SKM-1 (cell line): ENCODE data around the gene TOLLIP.

ENCODE experiments used
- DNase-seq: peaks from one replicate; lab custom pipeline; 2025; ENCODE audit not compliant: unreplicated experiment; lab: John Stamatoyannopoulos, UW

TOLLIP gene

GRCh38 chr11:1285316-1285744 is 24.1 kb downstream of the TOLLIP start:
- no peak for DNase-seq

GRCh38 chr11:1283906-1284305 is 25.5 kb downstream of the TOLLIP start:
- no peak for DNase-seq

- no peak for DNase-seq
Measured at GRCh38 chr11:1283091-1283511, 26.3 kb downstream of the TOLLIP start.

GRCh38 chr11:1281974-1282365 is 27.5 kb downstream of the TOLLIP start:
- no peak for DNase-seq

GRCh38 chr11:1281326-1281973 is 28.0 kb downstream of the TOLLIP start:
- DNase-seq, result no peak

- DNase-seq, result no peak
Measured at GRCh38 chr11:1280116-1281035, 29.1 kb downstream of the TOLLIP start.

GRCh38 chr11:1279674-1280055 is 29.8 kb downstream of the TOLLIP start:
- no peak for DNase-seq

GRCh38 chr11:1278766-1279673 is 30.4 kb downstream of the TOLLIP start:
- DNase-seq, result no peak

GRCh38 chr11:1277936-1278512 is 31.4 kb downstream of the TOLLIP start:
- no peak for DNase-seq

- no peak for DNase-seq
Measured at GRCh38 chr11:1276866-1277615, 32.4 kb downstream of the TOLLIP start.

GRCh38 chr11:1276041-1276790 is 33.2 kb downstream of the TOLLIP start:
- DNase-seq, result no peak

GRCh38 chr11:1275021-1275420 is 34.4 kb downstream of the TOLLIP start:
- DNase-seq, result no peak

GRCh38 chr11:1274501-1274900 is 34.9 kb downstream of the TOLLIP start:
- DNase-seq, result no peak

GRCh38 chr11:1272531-1272930 is 36.9 kb downstream of the TOLLIP start:
- DNase-seq, result no peak

- no peak for DNase-seq
Measured at GRCh38 chr11:1271927-1272326, 37.5 kb downstream of the TOLLIP start.

- DNase-seq, result no peak
Measured at GRCh38 chr11:1271406-1271805, 38.0 kb downstream of the TOLLIP start.

GRCh38 chr11:1271002-1271401 is 38.4 kb downstream of the TOLLIP start:
- DNase-seq, result no peak

- no peak for DNase-seq
Measured at GRCh38 chr11:1270476-1270875, 39.0 kb downstream of the TOLLIP start.

GRCh38 chr11:1269957-1270356 is 39.5 kb downstream of the TOLLIP start:
- DNase-seq, result no peak
